ENCODE results near the gene RHEX. TPM values are rescaled to one million over a fixed set of nuclear protein-coding genes. Genes with fewer than 3 reads are reported as not detected.

Gene RHEX
- total RNA-seq, 2 experiments from 2014 or later = not detected

GRCh38 chr1:206065547-206066145 lies 12.7 kb downstream of the RHEX start:
- no peak overlapping the region for H3K4me3 Mint-ChIP-seq
- no peak for DNase-seq
- H3K9me3 Mint-ChIP-seq (ENCODE audit: insufficient read depth) = no peaks in the 10 kb centered on the region
- H3K27ac Mint-ChIP-seq = no peak overlapping the region
- H3K27me3 Mint-ChIP-seq (ENCODE audit: low read depth) = peaks cover 25% of the 10 kb centered on the region
- peaks cover 7% of the 10 kb centered on the region for H3K4me1 Mint-ChIP-seq (ENCODE audit: low read depth)
- no peaks in the 10 kb centered on the region for H3K36me3 Mint-ChIP-seq (ENCODE audit: low read depth)
- CTCF ChIA-PET = interaction anchor here (1.0 kb wide), 1 partner anchor 88 kb away, joined by 3 read pairs; no protein-coding TSS in a partner anchor
- ATAC-seq = no peak
- POLR2A ChIA-PET = no interaction called here

- Mint-ChIP-seq H3K27me3 (ENCODE audit: low read depth) (peaks cover 24% of the 10 kb centered on the region), H3K36me3 (ENCODE audit: low read depth) (no peaks in the 10 kb centered on the region), H3K27ac (no peak overlapping the region), H3K4me1 (ENCODE audit: low read depth) (peaks cover 7% of the 10 kb centered on the region), H3K4me3 (no peak overlapping the region), H3K9me3 (ENCODE audit: insufficient read depth) (no peaks in the 10 kb centered on the region)
- POLR2A ChIA-PET = no interaction called here
- CTCF ChIA-PET = no interaction called here
- DNase-seq (peak; percentile 19), ATAC-seq (peak; percentile 55)
Measured at GRCh38 chr1:206066479-206067171, 13.7 kb downstream of the RHEX start.

- ATAC-seq = no peak
- ChIA-PET CTCF (interaction anchor here (0.7 kb wide), 1 partner anchor 90 kb away, joined by 3 read pairs; no protein-coding TSS in a partner anchor), POLR2A (interaction anchor here (1.0 kb wide), 1 partner anchor 10 kb away, joined by 4 read pairs; no protein-coding TSS in a partner anchor)
- H3K4me1 Mint-ChIP-seq (ENCODE audit: low read depth) = peaks cover 7% of the 10 kb centered on the region
- no peaks in the 10 kb centered on the region for H3K9me3 Mint-ChIP-seq (ENCODE audit: insufficient read depth)
- H3K4me3 Mint-ChIP-seq = no peak overlapping the region
- H3K27me3 Mint-ChIP-seq (ENCODE audit: low read depth) = peaks cover 24% of the 10 kb centered on the region
- H3K36me3 Mint-ChIP-seq (ENCODE audit: low read depth) = no peaks in the 10 kb centered on the region
- H3K27ac Mint-ChIP-seq = no peak overlapping the region
- peak; percentile 12 for DNase-seq
Measured at GRCh38 chr1:206067486-206068227, 14.7 kb downstream of the RHEX start.

GRCh38 chr1:206068314-206068713 lies 15.3 kb downstream of the RHEX start:
- H3K4me3 Mint-ChIP-seq = no peak overlapping the region
- no peak overlapping the region for H3K27ac Mint-ChIP-seq
- DNase-seq (peak; percentile 7), ATAC-seq (no peak)
- H3K4me1 Mint-ChIP-seq (ENCODE audit: low read depth) = peaks cover 7% of the 10 kb centered on the region
- H3K36me3 Mint-ChIP-seq (ENCODE audit: low read depth) = no peaks in the 10 kb centered on the region
- POLR2A ChIA-PET = interaction anchor here (1.0 kb wide), 1 partner anchor 11 kb away, joined by 4 read pairs; no protein-coding TSS in a partner anchor
- peaks cover 24% of the 10 kb centered on the region for H3K27me3 Mint-ChIP-seq (ENCODE audit: low read depth)
- CTCF ChIA-PET = interaction anchor here (1.7 to 2.2 kb wide), 2 partner anchors 38 kb away, joined by 5 read pairs; no protein-coding TSS in a partner anchor
- no peaks in the 10 kb centered on the region for H3K9me3 Mint-ChIP-seq (ENCODE audit: insufficient read depth)

GRCh38 chr1:206070627-206071304 lies 17.8 kb downstream of the RHEX start:
- DNase-seq = no peak
- H3K9me3 Mint-ChIP-seq (ENCODE audit: insufficient read depth) = no peaks in the 10 kb centered on the region
- ATAC-seq = no peak
- H3K27me3 Mint-ChIP-seq (ENCODE audit: low read depth) = peaks cover 32% of the 10 kb centered on the region
- ChIA-PET CTCF (interaction anchor here (1.1 to 2.2 kb wide), 2 partner anchors 25 to 35 kb away, joined by 3 to 5 read pairs; no protein-coding TSS in a partner anchor), POLR2A (no interaction called here)
- H3K4me1 Mint-ChIP-seq (ENCODE audit: low read depth) = peaks cover 7% of the 10 kb centered on the region
- H3K4me3 Mint-ChIP-seq = no peak overlapping the region
- H3K27ac Mint-ChIP-seq = no peak overlapping the region
- H3K36me3 Mint-ChIP-seq (ENCODE audit: low read depth) = no peaks in the 10 kb centered on the region

- no peak for ATAC-seq
- H3K36me3 Mint-ChIP-seq (ENCODE audit: low read depth) = no peaks in the 10 kb centered on the region
- no peak overlapping the region for H3K4me3 Mint-ChIP-seq
- POLR2A ChIA-PET = no interaction called here
- no peak overlapping the region for H3K27ac Mint-ChIP-seq
- CTCF ChIA-PET = interaction anchor here (1.1 kb wide), 1 partner anchor 44 kb away, joined by 3 read pairs; no protein-coding TSS in a partner anchor
- no peak for DNase-seq
- H3K4me1 Mint-ChIP-seq (ENCODE audit: low read depth) = peaks cover 4% of the 10 kb centered on the region
- H3K27me3 Mint-ChIP-seq (ENCODE audit: low read depth) = peaks cover 23% of the 10 kb centered on the region
- H3K9me3 Mint-ChIP-seq (ENCODE audit: insufficient read depth) = no peaks in the 10 kb centered on the region
Measured at GRCh38 chr1:206074839-206075238, 21.9 kb downstream of the RHEX start.

GRCh38 chr1:206075786-206076755 lies 23.1 kb downstream of the RHEX start:
- no peaks in the 10 kb centered on the region for H3K36me3 Mint-ChIP-seq (ENCODE audit: low read depth)
- H3K4me3 Mint-ChIP-seq = no peak overlapping the region
- peaks cover 29% of the 10 kb centered on the region for H3K27me3 Mint-ChIP-seq (ENCODE audit: low read depth)
- ChIA-PET CTCF (interaction anchor here (0.9 to 2.2 kb wide), 3 partner anchors 30 to 45 kb away, joined by 3 to 8 read pairs (median 3); no protein-coding TSS in a partner anchor), POLR2A (no interaction called here)
- no peak for DNase-seq
- no peaks in the 10 kb centered on the region for H3K9me3 Mint-ChIP-seq (ENCODE audit: insufficient read depth)
- H3K27ac Mint-ChIP-seq = no peak overlapping the region
- peaks cover 16% of the 10 kb centered on the region for H3K4me1 Mint-ChIP-seq (ENCODE audit: low read depth)
- ATAC-seq = no peak

- Mint-ChIP-seq H3K27me3 (ENCODE audit: low read depth) (peaks cover 31% of the 10 kb centered on the region), H3K4me3 (no peak overlapping the region), H3K27ac (no peak overlapping the region), H3K9me3 (ENCODE audit: insufficient read depth) (no peaks in the 10 kb centered on the region), H3K4me1 (ENCODE audit: low read depth) (peaks cover 18% of the 10 kb centered on the region), H3K36me3 (ENCODE audit: low read depth) (no peaks in the 10 kb centered on the region)
- no peak for ATAC-seq
- CTCF ChIA-PET = interaction anchor here (1.2 to 3.2 kb wide), 2 partner anchors 13 to 49 kb away, joined by 4 to 18 read pairs; no protein-coding TSS in a partner anchor
- POLR2A ChIA-PET = no interaction called here
- no peak for DNase-seq
Measured at GRCh38 chr1:206079135-206079534, 26.2 kb downstream of the RHEX start.

GRCh38 chr1:206080026-206080820 lies 27.2 kb downstream of the RHEX start:
- Mint-ChIP-seq H3K27ac (no peak overlapping the region), H3K4me3 (peak overlapping the region; percentile 2), H3K9me3 (ENCODE audit: insufficient read depth) (no peaks in the 10 kb centered on the region), H3K27me3 (ENCODE audit: low read depth) (peaks cover 31% of the 10 kb centered on the region), H3K36me3 (ENCODE audit: low read depth) (no peaks in the 10 kb centered on the region), H3K4me1 (ENCODE audit: low read depth) (peaks cover 18% of the 10 kb centered on the region)
- POLR2A ChIA-PET = no interaction called here
- no peak for DNase-seq
- CTCF ChIA-PET = interaction anchor here (1.2 to 3.2 kb wide), 4 partner anchors 12 to 50 kb away, joined by 3 to 18 read pairs (median 7); no protein-coding TSS in a partner anchor
- peak; percentile 63 for ATAC-seq

GRCh38 chr1:206081856-206082255 lies 28.9 kb downstream of the RHEX start:
- ATAC-seq (no peak), DNase-seq (no peak)
- ChIA-PET POLR2A (no interaction called here), CTCF (interaction anchor here (1.6 to 3.2 kb wide), 3 partner anchors 10 to 51 kb away, joined by 4 to 18 read pairs (median 10); no protein-coding TSS in a partner anchor)
- peaks cover 18% of the 10 kb centered on the region for H3K4me1 Mint-ChIP-seq (ENCODE audit: low read depth)
- no peaks in the 10 kb centered on the region for H3K9me3 Mint-ChIP-seq (ENCODE audit: insufficient read depth)
- H3K27ac Mint-ChIP-seq = no peak overlapping the region
- no peaks in the 10 kb centered on the region for H3K36me3 Mint-ChIP-seq (ENCODE audit: low read depth)
- H3K4me3 Mint-ChIP-seq = no peak overlapping the region
- H3K27me3 Mint-ChIP-seq (ENCODE audit: low read depth) = peaks cover 28% of the 10 kb centered on the region
